Endothelial cell (in vitro differentiated cells): Measurements from ENCODE around the gene TTK. TPM values are rescaled to one million over a fixed set of nuclear protein-coding genes. Genes with fewer than 3 reads are reported as not detected.
"Not testable (repeated sequence)": the region's sequence is repeated elsewhere in the genome, so short reads cannot be mapped to it uniquely, and the experiment has no call there.

Source experiments
- DNase-seq: peaks from one replicate; pipeline ENCODE4 v3.0.0; 2021; ENCODE audit warnings: low spot score
- H3K27ac Mint-ChIP-seq: one replicate; pipeline ENCODE4 v1.8.0; 2021; ENCODE audit warnings: mixed read lengths, inconsistent platforms; ENCODE audit not compliant: unreplicated experiment
- H3K27me3 Mint-ChIP-seq: one replicate; pipeline ENCODE4 v1.8.0; 2021; ENCODE audit warnings: mild to moderate bottlenecking, moderate library complexity, mixed read lengths, inconsistent platforms; ENCODE audit not compliant: unreplicated experiment
- H3K36me3 Mint-ChIP-seq: one replicate; pipeline ENCODE4 v1.8.0; 2021; ENCODE audit warnings: mild to moderate bottlenecking, low read depth, mixed read lengths, inconsistent platforms; ENCODE audit not compliant: unreplicated experiment
- H3K4me1 Mint-ChIP-seq: one replicate; pipeline ENCODE4 v1.8.0; 2021; ENCODE audit warnings: mild to moderate bottlenecking, mixed read lengths, inconsistent platforms; ENCODE audit not compliant: unreplicated experiment
- H3K4me3 Mint-ChIP-seq: one replicate; pipeline ENCODE4 v1.8.0; 2021; ENCODE audit warnings: mild to moderate bottlenecking, mixed read lengths, inconsistent platforms; ENCODE audit not compliant: unreplicated experiment
- H3K9me3 Mint-ChIP-seq: one replicate; pipeline ENCODE4 v1.8.0; 2021; ENCODE audit warnings: mixed read lengths, inconsistent platforms; ENCODE audit not compliant: unreplicated experiment
- CTCF ChIP-seq: fragments of 200-600 bp; sonication (generic); IDR thresholded peaks from one replicate; pipeline ENCODE4 v1.5.0; 2021; ENCODE audit warnings: antibody characterized with exemption; ENCODE audit not compliant: unreplicated experiment
- total RNA-seq: library from RNA; stranded (reverse); fragmentation: NEBNext Ultra II Directional; extraction: Animal tissue kit (Norgen Biotek cat#: 25700); gene quantifications from one replicate; pipeline ENCODE4 v1.2.1, GENCODE V29; 2021; ENCODE audit not compliant: unreplicated experiment

TTK gene
- total RNA-seq, 1 donor from 2014 or later, result 6.6 TPM

GRCh38 chr6:80029470-80029869 is 25.0 kb downstream of the TTK start:
- no peaks in the 10 kb centered on the region for H3K9me3 Mint-ChIP-seq
- H3K27me3 Mint-ChIP-seq, result peaks cover 3% of the 10 kb centered on the region
- DNase-seq, result no peak
- no peak overlapping the region for H3K27ac Mint-ChIP-seq
- peaks cover 4% of the 10 kb centered on the region for H3K36me3 Mint-ChIP-seq
- no peak overlapping the region for H3K4me3 Mint-ChIP-seq
- TF ChIP-seq CTCF, result no peak
- H3K4me1 Mint-ChIP-seq, result no peaks in the 10 kb centered on the region

GRCh38 chr6:80048220-80048619 is 43.8 kb downstream of the TTK start:
- H3K4me1 Mint-ChIP-seq, DNase-seq, H3K27me3 Mint-ChIP-seq, H3K4me3 Mint-ChIP-seq, H3K9me3 Mint-ChIP-seq, H3K27ac Mint-ChIP-seq: not testable (repeated sequence)
- H3K36me3 Mint-ChIP-seq, result peaks cover 26% of the 10 kb centered on the region

- no peaks in the 10 kb centered on the region for H3K9me3 Mint-ChIP-seq
- no peaks in the 10 kb centered on the region for H3K36me3 Mint-ChIP-seq
- no peaks in the 10 kb centered on the region for H3K27me3 Mint-ChIP-seq
- peaks cover 3% of the 10 kb centered on the region for H3K4me1 Mint-ChIP-seq
- H3K4me3 Mint-ChIP-seq, result no peak overlapping the region
- no peak overlapping the region for H3K27ac Mint-ChIP-seq
- DNase-seq, result no peak
- no peak for TF ChIP-seq CTCF
Observed at GRCh38 chr6:80060774-80061173, 56.3 kb downstream of the TTK start.

GRCh38 chr6:80068146-80068545 is 63.7 kb downstream of the TTK start:
- H3K4me1 Mint-ChIP-seq, DNase-seq, H3K36me3 Mint-ChIP-seq, H3K27me3 Mint-ChIP-seq, H3K4me3 Mint-ChIP-seq, H3K9me3 Mint-ChIP-seq, H3K27ac Mint-ChIP-seq: not testable (repeated sequence)

- H3K27ac Mint-ChIP-seq, H3K4me3 Mint-ChIP-seq, H3K36me3 Mint-ChIP-seq, H3K27me3 Mint-ChIP-seq, DNase-seq, H3K9me3 Mint-ChIP-seq, H3K4me1 Mint-ChIP-seq: not testable (repeated sequence)
Observed at GRCh38 chr6:80070431-80070830, 66.0 kb downstream of the TTK start.

GRCh38 chr6:80077067-80077466 is 72.6 kb downstream of the TTK start:
- DNase-seq, result no peak

More at GRCh38 chr6:80077067-80077466, 72.6 kb downstream of the TTK start:
- no peaks in the 10 kb centered on the region for H3K4me1 Mint-ChIP-seq
- H3K9me3 Mint-ChIP-seq, result no peaks in the 10 kb centered on the region
- no peaks in the 10 kb centered on the region for H3K27me3 Mint-ChIP-seq
- TF ChIP-seq CTCF, result no peak
- no peak overlapping the region for H3K4me3 Mint-ChIP-seq
- H3K27ac Mint-ChIP-seq, result no peak overlapping the region
- no peaks in the 10 kb centered on the region for H3K36me3 Mint-ChIP-seq
